ENCODE results near the gene SLIT2.

SLIT2 gene

GRCh38 chr4:20217951-20218350 is 33.8 kb upstream of the SLIT2 start:
- H3K79me2 ChIP-seq (ENCODE audit: insufficient read depth, low read length) = no peaks in the 10 kb centered on the region
- no peaks in the 10 kb centered on the region for H3K27me3 ChIP-seq (ENCODE audit: insufficient read depth, low read length, poor library complexity, severe bottlenecking)
- no peaks in the 10 kb centered on the region for H4K20me1 ChIP-seq (ENCODE audit: insufficient read depth, low read length, poor library complexity, severe bottlenecking)
- H3K9ac ChIP-seq (ENCODE audit: low read depth, low read length, poor library complexity, severe bottlenecking) = no peak overlapping the region
- H3K36me3 ChIP-seq (ENCODE audit: insufficient read depth, low read length) = no peaks in the 10 kb centered on the region
- no peak overlapping the region for H2AFZ ChIP-seq (ENCODE audit: low read length)
- H3K4me2 ChIP-seq (ENCODE audit: low read depth, low read length, poor library complexity, severe bottlenecking) = no peak overlapping the region
- no peak overlapping the region for H3K4me3 ChIP-seq (ENCODE audit: low read length, poor library complexity, severe bottlenecking)
- H3K9me2 ChIP-seq (replicated peaks; ENCODE audit: low read depth, low read length) = no peaks in the 10 kb centered on the region
- no peaks in the 10 kb centered on the region for H3K9me3 ChIP-seq (ENCODE audit: insufficient read depth, low read depth, low read length)
- TF ChIP-seq, protein P1, sequence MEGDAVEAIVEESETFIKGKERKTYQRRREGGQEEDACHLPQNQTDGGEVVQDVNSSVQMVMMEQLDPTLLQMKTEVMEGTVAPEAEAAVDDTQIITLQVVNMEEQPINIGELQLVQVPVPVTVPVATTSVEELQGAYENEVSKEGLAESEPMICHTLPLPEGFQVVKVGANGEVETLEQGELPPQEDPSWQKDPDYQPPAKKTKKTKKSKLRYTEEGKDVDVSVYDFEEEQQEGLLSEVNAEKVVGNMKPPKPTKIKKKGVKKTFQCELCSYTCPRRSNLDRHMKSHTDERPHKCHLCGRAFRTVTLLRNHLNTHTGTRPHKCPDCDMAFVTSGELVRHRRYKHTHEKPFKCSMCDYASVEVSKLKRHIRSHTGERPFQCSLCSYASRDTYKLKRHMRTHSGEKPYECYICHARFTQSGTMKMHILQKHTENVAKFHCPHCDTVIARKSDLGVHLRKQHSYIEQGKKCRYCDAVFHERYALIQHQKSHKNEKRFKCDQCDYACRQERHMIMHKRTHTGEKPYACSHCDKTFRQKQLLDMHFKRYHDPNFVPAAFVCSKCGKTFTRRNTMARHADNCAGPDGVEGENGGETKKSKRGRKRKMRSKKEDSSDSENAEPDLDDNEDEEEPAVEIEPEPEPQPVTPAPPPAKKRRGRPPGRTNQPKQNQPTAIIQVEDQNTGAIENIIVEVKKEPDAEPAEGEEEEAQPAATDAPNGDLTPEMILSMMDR (conservative IDR thresholded peaks at IDR 0.05; ENCODE audit: low read length) = no peak
- no peaks in the 10 kb centered on the region for H3F3A ChIP-seq (ENCODE audit: low read depth)
- no peaks in the 10 kb centered on the region for H3K4me1 ChIP-seq (ENCODE audit: insufficient read depth, low read length, poor library complexity, severe bottlenecking)

GRCh38 chr4:20219521-20219920 is 32.2 kb upstream of the SLIT2 start:
- Histone ChIP-seq H3K4me3 (ENCODE audit: low read length, poor library complexity, severe bottlenecking) (no peak overlapping the region), H2AFZ (ENCODE audit: low read length) (no peak overlapping the region), H3K9me2 (replicated peaks; ENCODE audit: low read depth, low read length) (no peaks in the 10 kb centered on the region), H3K9me3 (ENCODE audit: insufficient read depth, low read depth, low read length) (no peaks in the 10 kb centered on the region; the same call in 1 of the 2 replicates), H3K4me2 (ENCODE audit: low read depth, low read length, poor library complexity, severe bottlenecking) (no peak overlapping the region), H3K27me3 (ENCODE audit: insufficient read depth, low read length, poor library complexity, severe bottlenecking) (no peaks in the 10 kb centered on the region), H3K79me2 (ENCODE audit: insufficient read depth, low read length) (no peaks in the 10 kb centered on the region), H3K36me3 (ENCODE audit: insufficient read depth, low read length) (no peaks in the 10 kb centered on the region), H4K20me1 (ENCODE audit: insufficient read depth, low read length, poor library complexity, severe bottlenecking) (no peaks in the 10 kb centered on the region), H3F3A (ENCODE audit: low read depth) (no peaks in the 10 kb centered on the region), H3K9ac (ENCODE audit: low read depth, low read length, poor library complexity, severe bottlenecking) (no peak overlapping the region), H3K4me1 (ENCODE audit: insufficient read depth, low read length, poor library complexity, severe bottlenecking) (no peaks in the 10 kb centered on the region)
- TF ChIP-seq, protein P1 (conservative IDR thresholded peaks at IDR 0.05; ENCODE audit: low read length) = no peak
- TF ChIP-seq EZH2phosphoT487 (IDR thresholded peaks at IDR 0.05; ENCODE audit: borderline replicate concordance) = no peak

GRCh38 chr4:20237894-20238537 is 13.7 kb upstream of the SLIT2 start:
- no peaks in the 10 kb centered on the region for H4K20me1 ChIP-seq (ENCODE audit: insufficient read depth, low read length, poor library complexity, severe bottlenecking)
- H3K27me3 ChIP-seq (ENCODE audit: insufficient read depth, low read length, poor library complexity, severe bottlenecking) = no peaks in the 10 kb centered on the region
- H3F3A ChIP-seq (ENCODE audit: low read depth) = no peaks in the 10 kb centered on the region
- no peaks in the 10 kb centered on the region for H3K4me1 ChIP-seq (ENCODE audit: insufficient read depth, low read length, poor library complexity, severe bottlenecking)
- H3K36me3 ChIP-seq (ENCODE audit: insufficient read depth, low read length) = no peaks in the 10 kb centered on the region
- H3K9ac ChIP-seq (ENCODE audit: low read depth, low read length, poor library complexity, severe bottlenecking) = no peak overlapping the region
- no peak for TF ChIP-seq EZH2phosphoT487 (IDR thresholded peaks at IDR 0.05; ENCODE audit: borderline replicate concordance)
- TF ChIP-seq, protein P1 (conservative IDR thresholded peaks at IDR 0.05; ENCODE audit: low read length) = no peak
- H3K9me3 ChIP-seq (ENCODE audit: insufficient read depth, low read depth, low read length) = no peaks in the 10 kb centered on the region
- H3K4me2 ChIP-seq (ENCODE audit: low read depth, low read length, poor library complexity, severe bottlenecking) = no peak overlapping the region
- no peaks in the 10 kb centered on the region for H3K79me2 ChIP-seq (ENCODE audit: insufficient read depth, low read length)
- H2AFZ ChIP-seq (ENCODE audit: low read length) = no peak overlapping the region
- H3K9me2 ChIP-seq (replicated peaks; ENCODE audit: low read depth, low read length) = no peaks in the 10 kb centered on the region
- no peak overlapping the region for H3K4me3 ChIP-seq (ENCODE audit: low read length, poor library complexity, severe bottlenecking)

Data from Loucy (cell line).